ENCODE data around the gene DPPA2.
"Not testable (repeated sequence)": the region's sequence is repeated elsewhere in the genome, so short reads cannot be mapped to it uniquely, and the experiment has no call there.

Gene DPPA2, protein sequence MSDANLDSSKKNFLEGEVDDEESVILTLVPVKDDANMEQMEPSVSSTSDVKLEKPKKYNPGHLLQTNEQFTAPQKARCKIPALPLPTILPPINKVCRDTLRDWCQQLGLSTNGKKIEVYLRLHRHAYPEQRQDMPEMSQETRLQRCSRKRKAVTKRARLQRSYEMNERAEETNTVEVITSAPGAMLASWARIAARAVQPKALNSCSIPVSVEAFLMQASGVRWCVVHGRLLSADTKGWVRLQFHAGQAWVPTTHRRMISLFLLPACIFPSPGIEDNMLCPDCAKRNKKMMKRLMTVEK

DNA sequence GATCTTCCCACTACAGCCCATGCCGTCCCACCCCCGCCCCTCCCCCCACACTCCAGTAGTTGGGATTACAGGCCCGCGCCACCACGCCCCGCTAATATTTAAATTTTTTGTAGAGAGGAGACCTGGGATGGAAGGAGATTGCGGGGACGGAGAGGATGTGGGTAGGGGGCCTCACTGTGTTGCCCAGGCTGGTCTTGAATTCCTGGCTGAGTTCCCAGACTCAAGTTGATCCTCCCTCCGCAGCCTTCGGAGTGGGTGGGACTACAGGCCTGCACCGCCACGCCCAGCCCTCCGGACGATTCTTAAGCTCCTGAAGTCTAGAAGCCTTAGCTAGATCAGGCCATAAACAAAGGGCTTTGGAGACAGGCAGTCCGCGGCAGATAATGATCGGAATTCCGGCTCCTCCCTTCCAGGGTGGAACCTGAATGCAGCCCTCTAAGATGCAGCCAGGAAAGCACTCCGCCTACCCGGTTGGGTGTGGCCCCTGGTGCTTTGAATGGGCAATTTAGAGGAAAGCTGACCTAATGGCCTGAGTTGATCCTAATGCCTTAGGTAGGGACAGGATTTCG is at the start of gene DPPA2:
Gene DPPA2 (minus strand): TSS at position 356 of the 569 bp plus-strand sequence. CDS start 1,975 bp downstream, outside the sequence.
- no peak for DNase-seq

DNA sequence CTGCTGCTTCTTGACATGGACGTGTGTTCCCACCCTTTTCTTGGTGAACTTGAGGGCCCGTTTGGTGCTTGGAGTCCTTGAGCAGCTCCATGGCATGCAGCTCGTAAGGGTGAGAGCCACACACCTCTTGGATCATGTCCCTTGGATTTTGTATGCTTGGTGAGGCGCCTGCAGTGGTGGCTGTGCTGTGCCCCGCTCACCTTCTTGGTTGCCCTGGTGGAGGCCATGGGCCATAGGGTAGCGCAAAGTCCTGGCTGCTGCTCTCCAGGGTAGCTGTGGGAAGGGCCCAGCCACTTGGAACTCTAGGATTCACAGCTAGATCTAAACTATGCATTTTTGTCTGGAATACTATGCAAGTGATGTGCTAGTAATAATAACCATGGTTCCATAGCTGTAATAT is 47.8 kb upstream of the DPPA2 start:
- no peak for DNase-seq

DNA sequence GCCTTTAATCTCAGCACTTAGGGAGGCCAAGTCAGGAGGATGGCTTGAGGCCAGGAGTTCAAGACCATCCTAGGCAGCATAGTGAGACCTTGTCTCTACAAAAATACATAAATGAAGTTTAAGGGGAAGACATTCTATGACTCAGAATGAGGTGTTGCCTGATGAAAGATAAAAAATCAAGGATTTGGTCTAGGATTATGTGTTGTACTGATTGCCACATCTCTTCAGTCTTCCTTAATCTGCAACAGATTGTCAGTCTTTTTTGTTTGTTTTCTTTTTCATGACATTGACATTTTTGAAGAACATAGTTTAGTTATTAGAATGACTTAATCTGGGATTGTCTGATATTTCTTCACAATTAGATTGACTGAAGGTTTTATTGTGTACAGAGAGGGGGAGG is 47.3 kb upstream of the DPPA2 start:
- DNase-seq = no peak

DNA sequence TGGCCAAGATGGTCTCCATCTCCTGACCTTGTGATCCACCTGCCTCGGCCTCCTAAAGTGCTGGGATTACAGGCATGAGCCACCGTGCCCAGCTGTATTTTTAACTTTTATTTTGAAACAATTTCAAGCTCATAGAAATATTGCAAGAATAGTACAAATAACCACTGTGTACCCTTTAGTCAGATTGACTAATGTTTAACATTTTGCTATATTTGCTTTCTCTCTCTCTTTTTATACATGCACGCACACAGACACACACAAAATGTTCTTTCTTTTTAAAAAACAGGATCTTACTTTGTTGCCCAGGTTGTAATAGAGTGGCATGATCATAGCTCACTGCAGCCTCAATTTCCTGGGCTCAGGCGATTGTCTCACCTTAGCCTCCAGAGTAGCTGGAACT is 46.5 kb upstream of the DPPA2 start:
- DNase-seq = no peak

DNA sequence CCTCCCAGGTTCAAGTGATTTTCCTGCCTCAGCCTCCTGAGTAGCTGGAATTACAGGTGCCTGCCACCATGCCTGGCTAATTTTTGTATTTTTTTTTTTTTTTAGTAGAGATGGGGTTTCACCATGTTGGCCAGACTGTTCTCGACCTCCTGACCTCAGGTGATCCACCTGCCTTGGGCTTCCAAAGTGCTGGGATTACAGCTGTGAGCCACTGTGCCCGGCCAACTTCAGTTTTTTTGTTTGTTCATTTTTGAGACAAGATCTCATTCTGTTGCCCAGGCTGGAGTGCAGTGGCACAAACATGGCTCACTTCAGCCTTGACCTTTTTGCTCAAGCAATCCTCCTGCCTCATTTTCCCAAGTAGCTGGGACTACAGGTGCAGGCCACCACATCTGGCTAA is 42.5 kb upstream of the DPPA2 start:
- not testable (repeated sequence) for DNase-seq

DNA sequence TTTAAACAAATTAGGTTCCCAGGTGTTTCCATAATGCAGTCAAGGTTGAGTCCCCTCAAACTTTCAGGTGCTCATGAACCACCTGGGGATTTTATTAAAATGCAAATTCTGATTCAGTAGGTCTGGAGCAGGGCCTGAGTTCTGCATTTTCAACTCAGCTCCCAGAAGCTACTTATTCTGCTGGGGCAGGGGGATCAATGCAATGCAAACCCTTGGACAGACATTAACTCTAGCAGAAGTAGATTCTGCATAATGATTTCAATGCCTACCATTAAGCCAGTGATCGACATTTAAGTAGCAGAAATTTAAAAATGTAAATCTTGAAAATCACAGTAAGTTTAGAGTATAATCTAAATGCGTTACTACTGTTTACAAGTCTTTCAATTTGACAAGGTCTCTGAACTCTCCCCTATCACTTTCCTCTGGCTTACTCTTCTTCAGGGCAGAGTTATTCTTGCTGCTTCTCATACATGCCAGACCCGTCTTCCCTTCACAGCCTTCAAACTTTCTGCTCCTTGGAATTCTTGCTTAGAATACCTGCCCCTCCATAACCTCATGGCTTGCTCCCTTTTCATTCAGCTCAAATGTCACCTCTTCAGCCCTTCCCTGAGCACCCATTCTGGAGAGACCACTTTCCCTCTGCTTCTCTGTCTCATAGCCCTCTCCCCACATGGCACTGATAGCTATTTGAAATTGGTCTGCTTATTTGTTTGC is 40.3 kb upstream of the DPPA2 start:
- DNase-seq = no peak

DNA sequence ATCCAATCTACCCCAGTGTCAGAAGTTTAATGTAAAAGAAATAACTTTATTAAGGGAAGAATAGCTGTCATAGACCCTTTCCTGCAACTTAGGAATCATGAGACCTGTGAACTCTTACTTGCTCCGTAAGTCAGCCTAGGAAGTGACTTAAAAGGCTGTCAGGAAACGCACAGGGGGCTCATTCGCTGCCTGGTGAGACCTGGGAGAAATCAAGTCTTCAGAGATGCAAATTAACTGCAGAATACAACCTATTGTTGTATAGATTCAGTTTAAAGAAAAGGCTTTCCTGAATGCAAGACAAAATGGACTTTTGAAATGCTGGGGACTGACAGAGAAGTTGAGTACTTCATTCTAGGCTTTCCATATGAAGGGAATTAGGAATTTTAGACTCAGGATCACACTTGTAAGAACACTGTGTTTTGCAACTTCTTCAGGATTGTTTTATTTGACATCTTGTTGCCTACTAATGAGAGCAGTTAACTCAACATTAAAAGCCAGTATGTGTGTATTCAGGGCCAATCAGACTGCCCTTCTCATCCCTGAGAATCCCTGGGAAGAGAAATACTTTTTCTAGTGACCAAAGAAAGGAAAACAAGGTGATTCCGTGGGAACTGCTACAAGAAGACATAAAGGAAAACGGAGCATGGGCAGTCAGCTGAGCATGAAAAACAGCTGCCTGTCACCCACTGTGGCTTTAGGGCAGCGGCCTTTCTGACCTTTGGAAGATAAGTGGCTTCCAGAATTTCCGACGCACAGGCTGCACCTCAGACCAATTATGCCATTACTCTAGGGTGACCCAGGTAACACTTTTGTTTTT is 39.5 kb upstream of the DPPA2 start:
- DNase-seq = no peak

DNA sequence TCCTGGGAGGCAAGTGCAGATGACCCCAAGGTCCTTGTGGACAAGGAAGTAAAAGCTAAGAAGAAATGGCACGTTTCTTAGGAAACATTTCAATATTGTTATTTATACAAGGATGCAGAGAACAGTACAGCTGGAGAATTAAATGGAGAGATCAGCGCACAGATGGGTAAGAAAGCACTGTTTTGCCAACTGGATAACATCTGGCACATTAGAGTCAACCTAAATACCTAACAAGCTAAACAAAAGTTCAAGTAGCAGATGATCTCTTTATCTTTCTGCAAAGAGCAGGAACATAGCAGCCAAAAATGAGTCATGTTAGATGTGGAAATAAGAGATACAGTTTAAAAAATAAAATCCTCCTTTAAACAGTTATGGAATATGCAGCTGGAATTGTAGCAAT is 36.7 kb upstream of the DPPA2 start:
- no peak for DNase-seq

DNA sequence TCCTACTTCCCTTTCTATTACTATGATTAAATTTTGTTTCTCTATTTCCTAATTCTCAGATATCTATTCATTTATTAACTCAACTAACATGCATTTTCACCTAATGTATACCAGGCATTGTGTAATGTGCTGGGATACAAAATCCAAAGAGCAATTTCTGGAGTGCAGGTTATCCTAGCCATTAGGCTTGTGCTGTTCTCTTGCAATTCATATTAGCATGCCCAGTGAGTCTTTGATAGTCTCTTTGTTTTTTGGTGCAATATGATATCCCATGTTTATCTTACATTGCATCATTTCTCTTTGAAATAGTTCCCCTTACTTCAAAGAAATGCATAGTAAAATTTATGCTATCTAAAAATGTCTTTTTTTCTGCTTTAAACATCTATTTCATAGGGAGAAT is 34.9 kb upstream of the DPPA2 start:
- no peak for DNase-seq

DNA sequence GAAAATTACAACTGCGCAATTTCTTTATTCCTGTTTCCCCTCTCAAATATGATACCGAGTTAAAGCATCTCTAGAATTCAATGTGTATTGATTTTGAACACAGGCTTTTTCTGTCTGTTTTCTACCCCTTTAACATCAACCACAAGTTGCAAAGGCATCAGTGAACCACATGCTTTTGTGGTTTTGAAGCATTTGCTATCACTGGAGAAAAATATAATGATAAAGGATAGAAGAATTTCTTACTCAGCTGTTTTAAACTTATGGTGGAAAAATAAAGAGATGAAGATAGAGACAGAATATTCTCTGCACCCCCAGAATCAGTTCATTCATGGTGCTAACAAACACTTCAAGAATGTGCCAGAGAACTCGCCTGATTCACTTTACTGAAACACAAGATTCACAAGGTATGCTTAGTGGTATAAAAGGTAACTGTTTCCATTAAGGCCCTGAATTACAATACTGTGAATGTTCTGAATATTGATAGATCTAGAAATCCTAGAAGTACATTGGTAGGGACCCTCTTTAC is 30.5 kb upstream of the DPPA2 start:
- no peak for DNase-seq

DNA sequence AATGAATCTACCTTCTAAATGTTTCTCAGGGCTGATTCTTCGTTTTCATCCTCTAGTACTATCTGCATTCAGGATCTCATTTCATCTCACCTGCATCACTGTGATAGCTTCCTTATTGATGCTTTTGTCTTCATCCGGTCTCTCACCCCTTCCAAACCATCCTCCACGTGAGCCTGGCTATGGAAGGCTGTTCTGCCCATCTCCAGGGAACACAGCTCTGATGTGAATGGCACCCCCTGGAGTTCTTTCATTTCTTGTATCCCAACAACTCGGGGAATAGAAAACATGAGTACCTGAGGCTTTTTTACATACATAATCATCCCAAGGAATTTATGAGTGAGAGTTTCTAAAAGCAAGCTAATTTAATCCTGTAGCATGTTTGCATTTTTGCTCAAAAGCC is 29.8 kb upstream of the DPPA2 start:
- no peak for DNase-seq

DNA sequence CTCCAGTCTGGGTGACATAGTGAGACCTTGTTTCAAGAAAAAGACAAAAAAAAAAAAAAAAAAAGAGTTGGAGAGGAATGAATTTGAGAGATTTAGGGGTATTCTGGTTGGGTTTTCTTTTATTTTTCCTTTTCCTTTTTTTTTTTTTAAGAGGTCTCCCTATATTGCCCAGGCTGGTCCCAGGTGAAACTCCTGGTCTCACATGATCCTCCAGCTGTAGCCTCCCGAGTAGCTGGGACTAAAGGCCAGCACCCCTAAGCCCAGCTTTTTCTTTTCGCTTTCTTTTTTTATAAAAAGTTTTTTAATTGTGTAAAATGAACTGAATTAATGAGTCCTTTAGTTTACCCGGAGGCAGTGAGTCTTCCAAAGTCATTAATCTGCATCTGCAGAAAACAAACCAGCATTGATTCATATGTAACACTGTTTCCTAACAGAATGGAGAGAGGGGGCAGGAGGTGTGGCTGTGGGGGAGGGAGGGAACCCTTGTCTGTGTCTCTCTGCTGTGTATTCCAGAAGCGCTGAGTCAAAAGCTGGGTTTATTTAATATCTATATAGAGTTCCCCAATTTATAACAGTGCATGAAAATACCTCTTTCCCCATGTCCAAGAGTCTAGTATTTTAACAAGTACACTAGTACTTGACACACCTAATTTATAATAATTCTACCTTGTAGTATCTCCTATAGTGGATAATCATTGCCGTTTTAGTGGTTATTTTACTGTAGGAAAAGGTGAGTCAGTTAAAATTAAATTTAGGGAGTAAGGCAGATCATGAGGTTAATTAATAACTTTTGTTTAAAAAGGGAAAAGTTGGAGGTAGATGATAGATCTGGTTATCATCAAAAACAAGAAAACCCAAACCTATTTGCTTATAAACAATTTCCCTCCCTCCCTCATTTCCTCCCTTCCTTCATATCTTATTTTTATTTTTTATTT is 23.7 kb upstream of the DPPA2 start:
- DNase-seq = no peak

DNA sequence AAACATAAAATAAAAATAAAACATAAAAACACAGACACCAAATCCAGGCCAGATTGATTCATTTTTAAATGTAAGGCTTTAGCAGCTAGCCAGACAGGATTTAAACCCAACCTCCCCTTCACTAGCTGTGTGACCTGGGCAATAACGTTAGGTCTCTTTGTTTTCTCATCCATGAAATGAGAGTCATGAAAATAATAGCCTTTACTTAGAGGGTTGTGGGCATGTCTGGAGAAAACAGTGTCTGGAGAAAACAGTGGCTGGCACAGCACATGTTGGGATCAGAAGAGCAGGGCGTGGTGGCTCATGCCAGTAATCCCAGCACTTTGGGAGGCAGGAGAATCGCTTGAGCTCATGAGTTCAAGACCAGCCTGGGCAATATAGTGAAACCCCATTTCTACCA is 22.9 kb upstream of the DPPA2 start:
- DNase-seq = no peak

DNA sequence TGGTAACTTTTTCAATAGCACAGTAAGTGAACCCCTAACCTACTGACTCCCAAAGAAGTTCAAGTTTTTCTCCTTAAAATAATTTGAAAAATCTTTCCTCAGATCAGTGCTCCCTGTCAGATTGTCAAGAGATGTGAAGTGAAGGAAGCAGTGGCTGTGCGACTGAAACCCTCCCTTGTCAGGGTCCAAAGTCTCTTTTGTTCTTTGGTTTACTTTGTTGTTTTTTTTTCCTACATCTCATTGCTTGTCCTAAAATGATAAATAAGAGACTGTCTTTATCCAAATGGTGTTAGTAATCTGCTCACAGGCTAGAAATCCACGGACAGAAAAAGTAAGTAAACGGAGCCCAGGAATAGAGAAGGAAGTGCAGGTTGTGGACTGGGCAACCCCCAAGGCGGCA is 22.0 kb upstream of the DPPA2 start:
- DNase-seq = no peak

DNA sequence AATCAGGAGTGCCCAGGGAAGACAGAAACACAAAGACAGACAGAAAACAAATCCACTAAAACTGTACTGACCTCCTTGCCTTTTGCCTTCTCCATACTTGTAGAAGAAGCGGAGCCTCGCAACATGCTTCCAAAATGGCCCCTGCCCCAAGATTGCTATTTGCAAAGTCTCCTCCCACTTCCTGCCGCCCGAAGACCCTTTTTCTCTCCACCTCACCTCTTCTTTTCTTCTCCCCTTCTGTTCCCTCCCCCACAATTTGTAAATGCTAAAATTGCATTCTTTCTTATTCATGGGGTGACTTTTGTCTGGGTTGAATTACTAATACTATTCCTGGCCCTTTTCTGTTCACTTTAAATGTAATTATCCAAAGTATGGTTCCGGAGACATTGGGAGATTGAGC is 21.1 kb upstream of the DPPA2 start, which contains the start of gene DPPA4:
Gene DPPA4 (minus strand): TSS at position 154 of the 400 bp plus-strand sequence. CDS start 29 bp downstream, at position 125.
- DNase-seq = no peak

DNA sequence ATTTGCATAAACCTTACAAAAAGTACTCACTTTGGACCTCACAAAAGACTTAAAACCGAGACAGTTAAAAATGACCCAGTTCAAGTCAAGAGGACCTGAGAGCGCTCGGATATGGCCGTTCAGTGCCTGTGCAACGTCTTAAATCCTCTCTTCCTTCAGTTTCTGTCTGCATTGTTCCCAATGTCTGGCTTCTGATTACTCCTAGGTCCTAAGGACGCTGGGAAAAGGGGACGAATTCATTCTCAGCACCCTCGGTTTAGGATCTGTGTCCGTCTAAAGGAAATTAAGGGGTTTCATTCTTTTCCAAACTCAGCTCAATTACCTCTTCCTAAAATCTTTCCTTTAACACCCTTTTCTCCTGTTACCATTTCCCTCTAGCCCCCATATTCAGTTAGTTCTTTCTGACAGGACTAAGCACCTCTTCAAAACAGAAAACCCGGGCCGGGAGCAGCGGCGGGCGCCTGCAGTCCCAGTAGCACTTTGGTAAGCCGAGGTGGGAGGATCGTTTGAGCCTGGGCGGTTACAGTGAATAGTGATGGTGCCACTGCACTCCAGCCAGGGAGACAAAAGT is 20.1 kb upstream of the DPPA2 start:
- DNase-seq = no peak

DNA sequence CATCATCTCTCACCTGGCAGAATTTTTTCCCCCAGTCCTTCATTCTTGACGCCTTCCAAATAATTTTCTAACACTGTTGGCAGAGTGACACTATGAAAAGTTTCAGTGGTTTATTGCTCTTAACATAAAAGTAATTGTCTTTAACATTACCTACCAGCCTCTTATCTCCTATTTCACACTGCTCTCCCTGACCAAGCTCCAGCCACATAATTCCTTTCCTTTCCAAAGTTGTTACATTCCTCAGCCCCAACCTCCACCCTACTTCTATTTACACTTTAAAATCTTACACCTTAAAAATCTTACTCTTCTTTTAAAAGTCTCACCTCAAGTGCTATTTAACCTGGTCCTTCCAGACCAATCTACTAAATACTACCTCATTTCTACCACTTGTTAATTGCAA is 18.3 kb upstream of the DPPA2 start:
- no peak for DNase-seq

DNA sequence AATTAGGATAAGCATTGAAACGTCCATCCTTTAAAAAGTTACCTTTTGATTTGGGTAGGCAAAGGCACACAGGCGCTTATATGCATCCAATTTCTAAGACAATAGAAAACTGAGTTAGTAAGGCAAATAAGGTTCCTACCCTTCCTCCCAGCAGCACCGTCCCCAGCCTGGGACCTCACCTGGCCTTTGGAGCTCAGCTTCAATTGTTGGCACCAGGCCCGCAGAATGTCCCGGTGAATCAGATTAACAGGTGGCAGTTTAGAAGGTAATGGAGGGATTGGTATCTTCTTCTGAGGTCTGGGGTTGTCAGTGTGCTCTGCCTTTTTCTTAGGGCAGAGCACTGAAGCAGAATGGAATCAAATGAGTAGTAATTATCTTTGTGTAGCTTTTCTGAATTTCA is 15.4 kb upstream of the DPPA2 start:
- DNase-seq = no peak

DNA sequence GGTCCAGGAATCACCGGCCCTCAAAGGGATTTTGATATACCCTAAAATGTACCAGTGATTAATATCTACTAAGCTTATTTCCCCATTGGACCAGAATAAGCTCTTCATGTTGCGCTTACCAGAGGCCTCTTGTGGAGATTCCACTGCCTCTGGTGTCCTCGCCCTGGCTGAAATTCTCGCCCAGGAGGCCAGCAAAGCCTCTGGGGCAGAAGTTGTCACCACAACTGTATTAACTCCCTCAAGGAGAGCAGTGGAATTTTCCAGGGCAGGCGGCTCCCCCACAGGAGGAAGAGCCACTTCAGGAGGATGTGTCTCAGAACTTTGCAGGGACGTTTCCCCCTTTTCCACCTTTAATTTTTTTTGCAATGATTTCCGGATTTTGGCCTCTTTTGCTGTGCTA is 14.1 kb upstream of the DPPA2 start:
- no peak for DNase-seq

DNA sequence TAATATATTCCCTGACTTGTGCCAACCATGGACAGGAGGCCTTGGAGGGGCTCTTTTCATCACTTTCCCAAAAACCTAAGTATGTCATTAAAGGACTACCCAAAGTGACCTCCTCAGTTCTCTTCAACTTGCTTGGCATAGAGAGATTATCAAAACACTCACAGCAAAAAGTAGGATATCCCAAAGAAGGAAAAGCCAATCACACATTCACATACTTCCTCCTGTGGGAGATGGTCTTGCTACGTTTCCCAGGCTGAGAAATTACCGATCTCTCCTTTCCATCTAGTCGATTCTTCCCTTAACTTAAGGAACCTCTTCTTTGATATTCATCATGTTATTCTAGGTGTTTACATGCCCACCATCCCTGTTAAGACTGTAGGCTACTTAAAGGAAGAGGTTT is 11.9 kb upstream of the DPPA2 start:
- no peak for DNase-seq

DNA sequence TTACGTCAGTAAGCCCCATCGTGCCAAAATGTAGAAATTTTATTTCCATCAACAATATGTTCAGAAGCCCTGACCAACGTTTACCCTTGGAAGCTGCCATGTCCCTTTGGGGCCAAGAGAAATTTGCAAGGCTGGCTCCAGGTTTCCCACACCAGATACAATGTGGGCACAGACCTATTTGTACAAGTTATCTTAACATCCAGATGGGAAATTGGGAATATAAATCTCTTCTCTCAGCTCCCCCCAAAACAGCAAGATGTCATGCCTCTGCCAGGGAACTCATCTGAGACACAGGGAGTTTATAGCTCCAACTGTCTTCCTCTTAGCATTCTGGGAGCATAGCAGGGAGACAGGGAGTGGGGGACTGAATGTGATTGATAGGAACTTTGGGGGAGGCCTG is 9.3 kb upstream of the DPPA2 start:
- DNase-seq = no peak

DNA sequence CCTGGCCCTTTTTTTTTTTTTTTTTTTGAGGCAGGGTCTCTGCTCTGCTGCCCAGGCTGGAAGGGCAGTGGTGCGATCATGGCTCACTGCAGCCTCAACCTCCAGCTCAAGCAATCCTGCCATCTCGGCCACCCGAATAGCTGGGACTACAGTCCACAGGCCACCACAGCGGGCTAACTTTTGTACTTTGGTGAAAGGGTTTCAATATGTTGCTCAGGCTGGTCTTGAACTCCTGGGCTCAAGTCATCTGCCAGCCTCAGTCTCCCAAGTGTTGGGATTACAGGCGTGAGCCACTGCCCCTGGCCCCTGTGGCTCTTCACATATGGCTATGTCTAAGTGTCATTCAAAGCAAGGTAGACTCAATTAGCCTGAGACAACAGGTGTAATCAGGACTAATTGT is 8.8 kb upstream of the DPPA2 start:
- DNase-seq = no peak

All from CD4-positive, alpha-beta T cell treated with Interleukin-10 for 1 hour (primary cell).